ENCODE results near the gene PARP11.

The PARP11 gene

DNA sequence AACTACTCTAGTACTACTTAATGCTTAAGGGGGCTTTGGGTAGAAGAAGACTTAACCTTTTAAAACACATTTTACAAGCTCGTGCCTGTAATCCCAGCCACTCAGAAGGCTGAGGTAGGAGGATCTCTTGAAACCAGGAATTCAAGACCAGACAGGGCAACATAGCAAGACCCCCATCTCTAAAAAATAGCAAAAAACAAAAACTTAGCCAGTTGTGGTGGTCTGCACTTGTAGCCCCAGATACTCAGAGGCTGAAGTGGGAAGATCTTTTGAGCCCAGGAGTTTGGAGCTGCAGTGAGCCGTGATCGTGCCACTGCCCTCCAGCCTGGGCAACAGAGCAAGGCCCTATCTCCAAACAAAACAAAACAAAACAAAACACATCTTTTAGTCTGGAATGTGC, 39.7 kb upstream of the PARP11 start:
- H3K27ac ChIP-seq = no peak overlapping the region
- no peak for DNase-seq (ENCODE audit: low spot score)
- H3K4me3 ChIP-seq = no peak overlapping the region
- TF ChIP-seq, protein P1, sequence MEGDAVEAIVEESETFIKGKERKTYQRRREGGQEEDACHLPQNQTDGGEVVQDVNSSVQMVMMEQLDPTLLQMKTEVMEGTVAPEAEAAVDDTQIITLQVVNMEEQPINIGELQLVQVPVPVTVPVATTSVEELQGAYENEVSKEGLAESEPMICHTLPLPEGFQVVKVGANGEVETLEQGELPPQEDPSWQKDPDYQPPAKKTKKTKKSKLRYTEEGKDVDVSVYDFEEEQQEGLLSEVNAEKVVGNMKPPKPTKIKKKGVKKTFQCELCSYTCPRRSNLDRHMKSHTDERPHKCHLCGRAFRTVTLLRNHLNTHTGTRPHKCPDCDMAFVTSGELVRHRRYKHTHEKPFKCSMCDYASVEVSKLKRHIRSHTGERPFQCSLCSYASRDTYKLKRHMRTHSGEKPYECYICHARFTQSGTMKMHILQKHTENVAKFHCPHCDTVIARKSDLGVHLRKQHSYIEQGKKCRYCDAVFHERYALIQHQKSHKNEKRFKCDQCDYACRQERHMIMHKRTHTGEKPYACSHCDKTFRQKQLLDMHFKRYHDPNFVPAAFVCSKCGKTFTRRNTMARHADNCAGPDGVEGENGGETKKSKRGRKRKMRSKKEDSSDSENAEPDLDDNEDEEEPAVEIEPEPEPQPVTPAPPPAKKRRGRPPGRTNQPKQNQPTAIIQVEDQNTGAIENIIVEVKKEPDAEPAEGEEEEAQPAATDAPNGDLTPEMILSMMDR (IDR thresholded peaks at IDR 0.05) = no peak

DNA sequence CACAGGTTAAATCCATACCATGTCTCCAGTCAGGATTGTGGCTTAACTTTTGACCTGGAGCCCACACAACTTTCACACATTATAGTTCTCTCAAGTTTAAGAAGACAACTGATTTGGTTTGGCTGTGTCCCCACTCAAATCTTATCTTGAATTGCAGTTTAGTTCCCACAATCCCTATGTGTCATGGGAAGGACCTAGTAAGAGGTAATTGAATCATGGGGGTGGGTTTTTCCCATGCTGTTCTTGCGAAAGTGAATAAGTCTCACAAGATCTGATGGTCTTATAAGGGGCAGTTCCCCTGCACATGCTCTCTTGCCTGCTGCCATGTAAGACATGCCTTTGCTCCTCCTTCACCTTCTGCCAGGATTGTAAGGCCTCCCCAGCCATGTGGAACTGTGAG, 38.2 kb upstream of the PARP11 start:
- no peak overlapping the region for H3K27ac ChIP-seq
- no peak overlapping the region for H3K4me3 ChIP-seq
- TF ChIP-seq, protein P1 (IDR thresholded peaks at IDR 0.05) = no peak
- no peak for DNase-seq (ENCODE audit: low spot score)

DNA sequence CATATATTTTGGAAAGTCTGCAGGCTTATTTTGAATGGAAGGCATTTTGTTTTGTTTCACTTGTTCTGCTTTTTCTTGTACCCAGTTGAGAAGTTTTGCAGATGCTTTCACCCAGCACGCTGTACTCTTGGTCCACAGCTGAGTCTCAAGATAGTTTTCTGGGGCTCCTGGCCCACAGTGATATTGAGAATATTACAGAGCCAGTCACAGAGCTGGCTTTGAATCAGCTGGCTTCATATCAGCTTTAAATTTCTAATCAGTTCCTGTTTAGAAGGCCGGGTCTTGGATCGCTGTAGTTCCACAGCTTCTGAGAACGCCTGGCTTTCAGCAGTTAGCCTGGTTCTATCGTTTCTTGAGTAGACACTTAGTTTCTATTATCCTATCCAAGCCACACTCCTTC, 32.5 kb upstream of the PARP11 start:
- Histone ChIP-seq H3K4me3 (no peak overlapping the region), H3K27ac (no peak overlapping the region)
- TF ChIP-seq, protein P1 (IDR thresholded peaks at IDR 0.05) = no peak
- no peak for DNase-seq (ENCODE audit: low spot score)

DNA sequence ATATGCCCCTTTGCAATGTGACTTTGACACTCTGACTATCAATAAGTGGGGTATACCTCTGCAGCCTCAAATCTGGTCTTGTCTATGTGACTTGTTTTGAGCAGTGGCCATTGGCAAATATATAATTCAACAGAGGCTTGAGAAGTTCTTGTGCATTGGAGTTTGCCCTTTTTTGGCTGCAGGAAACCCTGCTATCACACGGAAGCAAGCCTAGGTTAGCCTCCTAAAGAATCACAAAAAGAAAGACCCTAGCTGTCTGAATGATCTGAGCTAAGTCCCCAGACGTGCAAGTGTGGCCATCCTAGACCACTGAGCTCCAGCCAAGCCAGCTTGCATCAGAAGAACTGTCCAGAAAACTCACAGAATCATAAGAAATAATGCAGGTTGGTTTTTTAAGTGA, 31.8 kb upstream of the PARP11 start:
- no peak overlapping the region for H3K4me3 ChIP-seq
- H3K27ac ChIP-seq = no peak overlapping the region
- no peak for DNase-seq (ENCODE audit: low spot score)
- TF ChIP-seq, protein P1 (IDR thresholded peaks at IDR 0.05) = no peak

DNA sequence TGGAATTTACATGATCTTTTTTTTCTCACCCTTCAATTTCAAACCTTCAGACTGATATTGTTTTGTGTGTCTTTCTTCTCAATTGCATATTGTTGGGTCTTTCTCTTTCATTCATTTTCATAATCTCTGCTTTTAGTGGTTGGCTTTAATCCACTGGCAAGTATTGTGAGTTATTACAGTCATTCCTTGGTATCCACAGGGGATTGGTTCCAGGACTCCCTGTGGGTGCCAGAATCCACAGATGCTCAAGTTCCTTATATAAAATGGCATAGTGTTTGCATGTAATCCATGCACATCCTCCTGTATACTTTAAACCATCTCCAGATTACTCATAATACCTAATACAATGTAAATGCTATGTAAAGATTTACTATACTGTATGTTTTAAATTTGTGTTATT, 29.7 kb upstream of the PARP11 start:
- DNase-seq (ENCODE audit: low spot score) = no peak
- Histone ChIP-seq H3K27ac (no peak overlapping the region), H3K4me3 (no peak overlapping the region)
- TF ChIP-seq, protein P1 (IDR thresholded peaks at IDR 0.05) = no peak

DNA sequence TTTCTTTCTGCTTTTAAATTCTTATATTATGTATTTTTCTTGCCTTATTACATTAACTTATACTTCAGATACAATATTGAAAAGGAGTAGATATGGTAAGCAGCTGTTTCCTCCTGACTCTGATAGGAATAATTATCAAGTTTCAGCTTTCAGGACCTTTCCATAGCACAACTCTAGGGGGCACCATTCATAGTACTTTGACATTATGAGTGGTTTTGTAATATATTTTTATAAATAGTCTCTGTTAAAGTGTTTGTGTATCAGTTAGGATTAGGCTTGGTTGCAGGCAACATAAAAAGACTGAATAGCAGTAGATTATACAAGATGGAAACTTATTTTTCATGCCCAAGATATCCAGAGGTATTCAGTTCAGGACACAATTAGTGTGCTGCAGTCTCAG, 27.9 kb upstream of the PARP11 start:
- DNase-seq (ENCODE audit: low spot score) = no peak
- TF ChIP-seq, protein P1 (IDR thresholded peaks at IDR 0.05) = no peak
- Histone ChIP-seq H3K4me3 (no peak overlapping the region), H3K27ac (no peak overlapping the region)

DNA sequence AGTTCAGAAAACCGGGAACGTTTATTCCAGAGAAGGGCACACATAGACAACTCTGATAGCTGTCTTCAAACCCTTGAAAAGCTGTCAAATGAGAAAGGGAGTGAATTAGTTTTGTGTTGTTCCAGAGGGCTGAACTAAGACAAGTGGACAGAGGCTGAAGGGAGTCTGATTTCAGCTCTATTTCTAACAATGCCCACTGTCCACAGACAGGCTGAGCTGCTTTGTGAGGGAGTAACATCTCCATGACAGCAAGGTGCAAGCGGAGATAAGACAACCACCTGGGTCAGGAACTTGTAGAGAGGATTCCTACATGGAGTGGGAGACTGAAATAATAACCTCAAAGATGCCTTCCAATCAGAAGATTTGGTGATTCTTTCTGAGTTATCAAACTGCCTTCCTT, 25.6 kb upstream of the PARP11 start:
- no peak for DNase-seq (ENCODE audit: low spot score)
- TF ChIP-seq, protein P1 (IDR thresholded peaks at IDR 0.05) = no peak
- Histone ChIP-seq H3K4me3 (no peak overlapping the region), H3K27ac (peak overlapping the region in 1 of 2 donors; percentile 11)
